Panc1 (cell line): ENCODE data around the gene LIPK. TPM values are rescaled to one million over a fixed set of nuclear protein-coding genes. Genes with fewer than 3 reads are reported as not detected.

ENCODE experiments used
- ATAC-seq: fragments of 200-7000 bp; cut with Tn5 transposase; 2 replicates; pipeline ENCODE4 v1.9.1; 2020; ENCODE audit warnings: mild to moderate bottlenecking, moderate library complexity
- BruUV-seq: library from RNA; stranded (reverse); fragments of 400-500 nt; replicated peaks from 2 replicates; lab custom pipeline; 2021; lab: Mats Ljungman, UMichigan
- CTCF ChIA-PET: fragments of 300-600 bp; sonication (Branson Sonifier 250); formaldehyde crosslinking; loops from one replicate; lab custom pipeline; 2022; ENCODE audit warnings: antibody characterized with exemption; lab: Charles Lee
- POLR2A ChIA-PET: fragments of 300-600 bp; sonication (Branson Sonifier 250); formaldehyde crosslinking; loops from one replicate; lab custom pipeline; 2022; ENCODE audit warnings: antibody characterized with exemption; lab: Charles Lee
- DNase-seq: peaks from one replicate; pipeline ENCODE4 v3.0.0-alpha.2; 2010; ENCODE audit warnings: low read depth, low spot score
- H3K27ac ChIP-seq: 2 replicates; pipeline ENCODE4 v1.5.1; 2011; ENCODE audit warnings: mild to moderate bottlenecking, low read length, inconsistent platforms
- H3K27me3 ChIP-seq: fragments of 200-500 bp; sonication (Bioruptor generic); 2 replicates; pipeline ENCODE4 v1.6.0; 2014; ENCODE audit warnings: low read length, inconsistent platforms; ENCODE audit not compliant: control insufficient read depth, insufficient read depth
- H3K36me3 ChIP-seq: fragments of 200-500 bp; sonication (Bioruptor generic); 2 replicates; pipeline ENCODE4 v1.5.1; 2014; ENCODE audit warnings: inconsistent platforms, mild to moderate bottlenecking, low read length, moderate library complexity; ENCODE audit not compliant: control insufficient read depth, insufficient read depth
- H3K4me1 ChIP-seq: 2 replicates; pipeline ENCODE4 v1.5.1; 2011; ENCODE audit warnings: inconsistent platforms, mild to moderate bottlenecking, low read length, moderate library complexity; ENCODE audit not compliant: control insufficient read depth, insufficient read depth
- H3K4me3 ChIP-seq, 2 experiments: 2 replicates each; pipeline ENCODE4 v1.5.1; 2011 to 2012; ENCODE audit warnings: low read depth in 2 of 2, low read length in 2 of 2, mild to moderate bottlenecking in 2 of 2, inconsistent platforms in 1 of 2, moderate library complexity in 1 of 2
- H3K9me3 ChIP-seq: fragments of 200-500 bp; sonication (Bioruptor generic); 2 replicates; pipeline ENCODE4 v1.5.1; 2014; ENCODE audit warnings: low read depth, mild to moderate bottlenecking, inconsistent platforms, low read length, moderate library complexity; ENCODE audit not compliant: control insufficient read depth, insufficient read depth
- POLR2AphosphoS5 ChIP-seq: IDR thresholded peaks from 2 replicates; pipeline ENCODE4 v1.6.1; 2012; ENCODE audit warnings: mild to moderate bottlenecking, low read depth, low read length, moderate library complexity
- SIN3A ChIP-seq: IDR thresholded peaks from 2 replicates; pipeline ENCODE4 v1.6.1; 2012; ENCODE audit warnings: low read depth, mild to moderate bottlenecking, low read length, moderate library complexity, borderline replicate concordance; ENCODE audit not compliant: insufficient read depth
- TCF7L2 ChIP-seq: IDR thresholded peaks from 2 replicates; pipeline ENCODE4 v1.6.1; 2011; ENCODE audit warnings: mild to moderate bottlenecking, low read depth, low read length, inconsistent platforms
- in situ Hi-C: cut with HindIII; loops from 2 replicates; pipeline ENCODE4 v1.10.0; 2016; ENCODE audit warnings: low sequenced_read_pairs, low pct_unique_long_range_greater_than_20kb
- intact Hi-C: fragments of 100-400 bp; cut with micrococcal nuclease; formaldehyde crosslinking; loops from one replicate; pipeline ENCODE4 v1.10.0; 2022; ENCODE audit not compliant: unreplicated experiment
- total RNA-seq: library from RNA; stranded (reverse); gene quantifications from one replicate; pipeline ENCODE4 v1.2.1, GENCODE V29; 2021; ENCODE audit not compliant: unreplicated experiment
- TF ChIP-seq, protein P1 (sequence below), 2 experiments: IDR thresholded peaks; 2 replicates each; pipeline ENCODE4 v1.6.1; 2011 to 2012; ENCODE audit warnings: low read depth in 2 of 2, control low read depth in 1 of 2, low read length in 1 of 2, mild to moderate bottlenecking in 1 of 2, moderate library complexity in 1 of 2; ENCODE audit not compliant: insufficient read depth in 1 of 2
- TF ChIP-seq, protein P2 (sequence below): fragments of 450-650 bp; IDR thresholded peaks from 2 replicates; pipeline ENCODE4 v1.5.1; 2017; ENCODE audit warnings: mild to moderate bottlenecking

Gene LIPK
- total RNA-seq, 1 experiment from 2014 or later: not detected

DNA sequence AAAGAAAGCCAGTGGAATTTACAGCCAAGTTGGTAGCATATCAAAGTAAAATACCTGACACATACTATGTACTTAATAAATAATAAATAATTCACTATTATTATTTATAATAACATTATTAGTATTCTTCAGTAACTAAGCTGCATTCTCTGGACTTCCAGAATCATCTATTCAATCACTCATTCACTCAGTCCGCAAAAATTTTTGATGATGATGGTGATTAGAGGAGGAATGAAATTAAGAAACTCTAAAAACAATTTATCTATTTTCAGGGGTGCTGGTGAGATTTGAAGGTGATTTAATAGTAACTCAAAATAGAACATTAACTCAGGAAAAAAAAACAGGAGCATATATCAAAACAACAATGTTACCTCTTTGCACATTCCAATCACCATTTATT lies 50.6 kb downstream of the LIPK start:
- DNase-seq (no peak), ATAC-seq (no peak)
- CTCF ChIA-PET: interaction anchor here (0.6 kb wide), 1 partner anchor 10 kb away, joined by 3 read pairs; no protein-coding TSS in a partner anchor
- Histone ChIP-seq H3K9me3 (no peaks in the 10 kb centered on the region), H3K27ac (no peak overlapping the region), H3K4me3 (no peak overlapping the region), H3K36me3 (no peaks in the 10 kb centered on the region), H3K27me3 (no peaks in the 10 kb centered on the region), H3K4me1 (no peaks in the 10 kb centered on the region)
- BruUV-seq: no TSS peak
- intact Hi-C loops: no loop called here
- in situ Hi-C loops: no loop called here
- POLR2A ChIA-PET: no interaction called here
- no peak for TF ChIP-seq POLR2AphosphoS5
- TF ChIP-seq SIN3A: no peak
- TF ChIP-seq, protein P1, sequence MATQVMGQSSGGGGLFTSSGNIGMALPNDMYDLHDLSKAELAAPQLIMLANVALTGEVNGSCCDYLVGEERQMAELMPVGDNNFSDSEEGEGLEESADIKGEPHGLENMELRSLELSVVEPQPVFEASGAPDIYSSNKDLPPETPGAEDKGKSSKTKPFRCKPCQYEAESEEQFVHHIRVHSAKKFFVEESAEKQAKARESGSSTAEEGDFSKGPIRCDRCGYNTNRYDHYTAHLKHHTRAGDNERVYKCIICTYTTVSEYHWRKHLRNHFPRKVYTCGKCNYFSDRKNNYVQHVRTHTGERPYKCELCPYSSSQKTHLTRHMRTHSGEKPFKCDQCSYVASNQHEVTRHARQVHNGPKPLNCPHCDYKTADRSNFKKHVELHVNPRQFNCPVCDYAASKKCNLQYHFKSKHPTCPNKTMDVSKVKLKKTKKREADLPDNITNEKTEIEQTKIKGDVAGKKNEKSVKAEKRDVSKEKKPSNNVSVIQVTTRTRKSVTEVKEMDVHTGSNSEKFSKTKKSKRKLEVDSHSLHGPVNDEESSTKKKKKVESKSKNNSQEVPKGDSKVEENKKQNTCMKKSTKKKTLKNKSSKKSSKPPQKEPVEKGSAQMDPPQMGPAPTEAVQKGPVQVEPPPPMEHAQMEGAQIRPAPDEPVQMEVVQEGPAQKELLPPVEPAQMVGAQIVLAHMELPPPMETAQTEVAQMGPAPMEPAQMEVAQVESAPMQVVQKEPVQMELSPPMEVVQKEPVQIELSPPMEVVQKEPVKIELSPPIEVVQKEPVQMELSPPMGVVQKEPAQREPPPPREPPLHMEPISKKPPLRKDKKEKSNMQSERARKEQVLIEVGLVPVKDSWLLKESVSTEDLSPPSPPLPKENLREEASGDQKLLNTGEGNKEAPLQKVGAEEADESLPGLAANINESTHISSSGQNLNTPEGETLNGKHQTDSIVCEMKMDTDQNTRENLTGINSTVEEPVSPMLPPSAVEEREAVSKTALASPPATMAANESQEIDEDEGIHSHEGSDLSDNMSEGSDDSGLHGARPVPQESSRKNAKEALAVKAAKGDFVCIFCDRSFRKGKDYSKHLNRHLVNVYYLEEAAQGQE (IDR thresholded peaks at IDR 0.05; ENCODE audit: insufficient read depth in 1 of 2, low read depth in 2 of 2, low read length in 1 of 2): no peak
- TF ChIP-seq TCF7L2: no peak
- TF ChIP-seq, protein P2, sequence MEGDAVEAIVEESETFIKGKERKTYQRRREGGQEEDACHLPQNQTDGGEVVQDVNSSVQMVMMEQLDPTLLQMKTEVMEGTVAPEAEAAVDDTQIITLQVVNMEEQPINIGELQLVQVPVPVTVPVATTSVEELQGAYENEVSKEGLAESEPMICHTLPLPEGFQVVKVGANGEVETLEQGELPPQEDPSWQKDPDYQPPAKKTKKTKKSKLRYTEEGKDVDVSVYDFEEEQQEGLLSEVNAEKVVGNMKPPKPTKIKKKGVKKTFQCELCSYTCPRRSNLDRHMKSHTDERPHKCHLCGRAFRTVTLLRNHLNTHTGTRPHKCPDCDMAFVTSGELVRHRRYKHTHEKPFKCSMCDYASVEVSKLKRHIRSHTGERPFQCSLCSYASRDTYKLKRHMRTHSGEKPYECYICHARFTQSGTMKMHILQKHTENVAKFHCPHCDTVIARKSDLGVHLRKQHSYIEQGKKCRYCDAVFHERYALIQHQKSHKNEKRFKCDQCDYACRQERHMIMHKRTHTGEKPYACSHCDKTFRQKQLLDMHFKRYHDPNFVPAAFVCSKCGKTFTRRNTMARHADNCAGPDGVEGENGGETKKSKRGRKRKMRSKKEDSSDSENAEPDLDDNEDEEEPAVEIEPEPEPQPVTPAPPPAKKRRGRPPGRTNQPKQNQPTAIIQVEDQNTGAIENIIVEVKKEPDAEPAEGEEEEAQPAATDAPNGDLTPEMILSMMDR: no peak

DNA sequence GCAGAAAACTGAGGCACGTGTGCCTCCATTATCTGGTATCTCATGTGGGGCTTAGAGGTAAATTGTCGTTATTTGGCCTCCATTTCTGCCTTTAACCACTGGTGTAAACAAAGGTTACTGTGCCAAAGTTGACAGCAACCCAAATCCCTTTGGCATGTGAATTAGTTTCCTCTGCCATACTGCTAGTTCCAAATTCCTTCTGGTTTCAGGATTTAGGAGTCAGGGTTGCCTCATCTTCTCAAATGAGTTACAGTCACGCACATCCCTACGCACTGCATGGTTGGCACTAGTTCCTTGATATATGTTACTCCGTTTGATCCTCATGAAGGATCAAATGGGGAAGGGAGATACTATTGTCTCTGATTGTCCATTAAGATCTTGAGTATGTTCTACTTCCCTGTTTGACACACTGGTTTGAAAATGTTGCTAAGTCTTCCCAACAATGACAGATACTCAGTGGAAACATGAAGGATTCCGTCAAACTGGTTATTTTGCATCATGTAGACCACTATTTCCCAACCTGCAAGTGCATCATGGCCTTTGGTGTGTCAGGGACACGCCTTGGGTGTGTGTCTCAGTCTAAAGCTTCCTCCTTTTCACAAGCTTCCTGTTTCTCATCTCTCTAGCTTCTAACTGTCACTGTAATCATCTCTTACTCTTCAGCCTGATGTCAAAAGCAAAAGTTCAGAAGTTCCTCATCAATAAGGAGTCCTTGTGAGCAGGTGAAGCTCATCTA lies 53.5 kb downstream of the LIPK start, which contains the start of gene LIPN:
TSS of gene LIPN (plus strand) at position 655 of the 736 bp plus-strand sequence. CDS start 1,386 bp downstream, outside the sequence.
- no peak within 1 kb of the TSS for H3K4me3 ChIP-seq
- ATAC-seq: no peak
- POLR2A ChIA-PET: no interaction called here
- H3K27ac ChIP-seq: no peak within 1 kb of the TSS
- CTCF ChIA-PET: no interaction called here
- no peaks in the 10 kb centered on the region for H3K4me1 ChIP-seq
- H3K9me3 ChIP-seq: no peaks in the 10 kb centered on the region
- TF ChIP-seq POLR2AphosphoS5 (no peak), SIN3A (no peak), TCF7L2 (no peak)
- TF ChIP-seq, protein P1 (IDR thresholded peaks at IDR 0.05; ENCODE audit: insufficient read depth in 1 of 2, low read depth in 2 of 2, low read length in 1 of 2): no peak
- TF ChIP-seq, protein P2: no peak
- in situ Hi-C loops: no loop called here
- DNase-seq: no peak
- no peaks in the 10 kb centered on the region for H3K36me3 ChIP-seq
- intact Hi-C loops: no loop called here
- no TSS peak for BruUV-seq
- H3K27me3 ChIP-seq: no peaks in the 10 kb centered on the region
